HepG2 (cell line): ENCODE measurements around the gene MEA1. TPM values are rescaled to one million over a fixed set of nuclear protein-coding genes. Genes with fewer than 3 reads are reported as not detected.

ENCODE experiments used
- ARID5B ChIP-seq: IDR thresholded peaks from 2 replicates; pipeline ENCODE4 v1.4.0; 2020; ENCODE audit warnings: mild to moderate bottlenecking, missing genetic modification reagents
- EP300 ChIP-seq, 3 experiments: sonication (generic) in 1 of 3; formaldehyde crosslinking in 1 of 3; IDR thresholded peaks; 2 replicates each; pipeline versions ENCODE4 v1.5.1 to v1.6.1; 2011 to 2020; ENCODE audit warnings: low read depth in 2 of 3, low read length in 2 of 3, borderline replicate concordance in 1 of 3, improper control_type of control experiment in 1 of 3, mild to moderate bottlenecking in 1 of 3, missing genetic modification reagents in 1 of 3, moderate library complexity in 1 of 3
- HNF4G ChIP-seq, 2 experiments: sonication (generic) in 1 of 2; formaldehyde crosslinking in 1 of 2; IDR thresholded peaks; 2 replicates each; pipeline versions ENCODE4 v1.4.0 to v1.6.1; 2011 to 2020; ENCODE audit warnings: borderline replicate concordance in 2 of 2, low read depth in 2 of 2, mild to moderate bottlenecking in 2 of 2, low read length in 1 of 2, missing genetic modification reagents in 1 of 2, moderate library complexity in 1 of 2
- ISX ChIP-seq: sonication (generic); formaldehyde crosslinking; conservative IDR thresholded peaks from 2 replicates; pipeline ENCODE4 v1.5.0; 2020; ENCODE audit warnings: missing genetic modification reagents
- JUN ChIP-seq: sonication (generic); formaldehyde crosslinking; IDR thresholded peaks from 2 replicates; pipeline ENCODE4 v1.4.0; 2020; ENCODE audit warnings: mild to moderate bottlenecking, missing genetic modification reagents
- MAZ ChIP-seq, 2 experiments: sonication (generic) in 1 of 2; formaldehyde crosslinking in 1 of 2; IDR thresholded peaks; 2 replicates each; pipeline versions ENCODE4 v1.5.0 to v1.6.1; 2012 to 2020; ENCODE audit warnings: low read depth in 2 of 2, mild to moderate bottlenecking in 2 of 2, borderline replicate concordance in 1 of 2, improper control_type of control experiment in 1 of 2, low read length in 1 of 2, missing genetic modification reagents in 1 of 2, moderate library complexity in 1 of 2
- NR1H2 ChIP-seq: sonication (generic); formaldehyde crosslinking; IDR thresholded peaks from 2 replicates; pipeline ENCODE4 v1.8.1; 2022; ENCODE audit warnings: low read depth, missing genetic modification reagents, borderline replicate concordance
- PATZ1 ChIP-seq: sonication (generic); formaldehyde crosslinking; IDR thresholded peaks from 2 replicates; pipeline ENCODE4 v1.4.0; 2020; ENCODE audit warnings: missing genetic modification reagents
- PAXIP1 ChIP-seq: sonication (generic); formaldehyde crosslinking; conservative IDR thresholded peaks from 2 replicates; pipeline ENCODE4 v1.4.0; 2020; ENCODE audit warnings: mild to moderate bottlenecking, missing genetic modification reagents, moderate library complexity
- ZNF331 ChIP-seq: sonication (generic); formaldehyde crosslinking; IDR thresholded peaks from 2 replicates; pipeline ENCODE4 v1.4.0; 2020; ENCODE audit warnings: missing genetic modification reagents
- ZNF512B ChIP-seq: sonication (generic); formaldehyde crosslinking; IDR thresholded peaks from 2 replicates; pipeline ENCODE4 v1.5.1; 2020; ENCODE audit warnings: missing genetic modification reagents, mild to moderate bottlenecking, borderline replicate concordance
- polyA plus RNA-seq, 8 experiments: library from polyadenylated mRNA; depleted of rRNA in 3 of 8; stranded (reverse) in 7 of 8; unstranded in 1 of 8; fragments of >200 nt; fragmentation: Illumina TruSeq in 4 of 8; extraction: Trizol in 4 of 8; gene quantifications; 2 replicates each; pipeline versions ENCODE4 v1.2.1 to v1.2.3, GENCODE V29; 2011 to 2016; ENCODE audit warnings: low read depth in 4 of 8, missing spikeins in 1 of 8, mixed read lengths in 1 of 8; ENCODE audit not compliant: insufficient read depth in 1 of 8
- total RNA-seq, 5 experiments: library from RNA; depleted of rRNA; stranded (reverse); fragments of >200 nt; fragmentation: Illumina TruSeq; extraction: Trizol; gene quantifications; 2 replicates each; pipeline ENCODE4 v1.2.3, GENCODE V29; 2016; ENCODE audit warnings: low read depth in 1 of 5
- TF ChIP-seq, protein P1 (sequence below): IDR thresholded peaks from 2 replicates; pipeline ENCODE4 v1.6.1; 2016; ENCODE audit warnings: missing compliant biosample characterization, missing genetic modification reagents, borderline replicate concordance

Gene MEA1
- total and polyA plus RNA-seq, 2 of the 13 experiments (the other 11 are each of a cell fraction or from before 2014, with no cell fraction given): 75.6 to 86.2 TPM

- TF ChIP-seq ARID5B (CRISPR knock-in tag) (peak; percentile 47), JUN (CRISPR knock-in tag) (no peak), EP300 (IDR thresholded peaks at IDR 0.05; ENCODE audit: low read depth in 2 of 2, low read length in 2 of 2) (peak in 1 of 2 experiments; percentile 80; a peak in 2 of 4 replicates), EP300 (CRISPR knock-in tag; IDR thresholded peaks at IDR 0.05; ENCODE audit: borderline replicate concordance) (no peak), NR1H2 (no peak), MAZ (IDR thresholded peaks at IDR 0.05; ENCODE audit: borderline replicate concordance, low read depth, low read length) (0 out of 2 replicates have a peak, but pooled peaks have one; percentile 1), MAZ (CRISPR knock-in tag; IDR thresholded peaks at IDR 0.05; ENCODE audit: low read depth) (no peak), PAXIP1 (0 out of 2 replicates have a peak, but pooled peaks have one; percentile 46), ZNF331 (CRISPR knock-in tag) (0 out of 2 replicates have a peak, but pooled peaks have one; percentile 28), HNF4G (IDR thresholded peaks at IDR 0.05; ENCODE audit: borderline replicate concordance, low read depth, low read length) (peak; percentile 86), HNF4G (CRISPR knock-in tag; IDR thresholded peaks at IDR 0.05; ENCODE audit: borderline replicate concordance, low read depth) (no peak), PATZ1 (peak; percentile 66), ISX (no peak), ZNF512B (CRISPR knock-in tag) (0 out of 2 replicates have a peak, but pooled peaks have one; percentile 28)
- TF ChIP-seq, protein P1, sequence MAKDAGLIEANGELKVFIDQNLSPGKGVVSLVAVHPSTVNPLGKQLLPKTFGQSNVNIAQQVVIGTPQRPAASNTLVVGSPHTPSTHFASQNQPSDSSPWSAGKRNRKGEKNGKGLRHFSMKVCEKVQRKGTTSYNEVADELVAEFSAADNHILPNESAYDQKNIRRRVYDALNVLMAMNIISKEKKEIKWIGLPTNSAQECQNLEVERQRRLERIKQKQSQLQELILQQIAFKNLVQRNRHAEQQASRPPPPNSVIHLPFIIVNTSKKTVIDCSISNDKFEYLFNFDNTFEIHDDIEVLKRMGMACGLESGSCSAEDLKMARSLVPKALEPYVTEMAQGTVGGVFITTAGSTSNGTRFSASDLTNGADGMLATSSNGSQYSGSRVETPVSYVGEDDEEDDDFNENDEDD (CRISPR knock-in tag): peak; percentile 26; the same call in 1 of the 2 replicates
Measured at GRCh38 chr6:42969934-42970333, 43.8 kb downstream of the MEA1 start (continued).
